SK-N-MC (cell line): ENCODE results near the gene SPATA2.

ENCODE experiments used
- EZH2 ChIP-seq: fragments of 200-600 bp; sonication (generic); IDR thresholded peaks from one replicate; pipeline ENCODE4 v1.6.1; 2017; ENCODE audit warnings: antibody characterized with exemption
- POLR2AphosphoS5 ChIP-seq: IDR thresholded peaks from 2 replicates; pipeline ENCODE4 v1.6.1; 2012; ENCODE audit warnings: mild to moderate bottlenecking, low read depth, low read length, borderline replicate concordance

- TF ChIP-seq POLR2AphosphoS5 = no peak
- no peak for TF ChIP-seq EZH2
These were observed 5.6 kb downstream of the SPATA2 start for GRCh38 chr20:49909499-49910339.
